Gastrocnemius medialis (tissue), 4 donors: Measurements from ENCODE around the gene MX1.

Experiments
- CTCF ChIP-seq, 5 experiments: fragments of 450-650 bp in 3 of 5; fragments of 200-600 bp in 2 of 5; sonication (generic) in 2 of 5; IDR thresholded peaks in 4 of 5; conservative IDR thresholded peaks in 1 of 5; 1 replicate in 4 of 5; 2 replicates in 1 of 5; pipeline ENCODE4 v1.5.1; 2016 to 2019; ENCODE audit warnings: antibody characterized with exemption in 5 of 5, mild to moderate bottlenecking in 3 of 5, moderate library complexity in 3 of 5
- POLR2A ChIP-seq, 2 donors: fragments of 450-650 bp; IDR thresholded peaks; one replicate each; pipeline ENCODE4 v1.6.1; 2017; ENCODE audit warnings: antibody characterized with exemption in 2 of 2, mild to moderate bottlenecking in 2 of 2, moderate library complexity in 2 of 2

DNA sequence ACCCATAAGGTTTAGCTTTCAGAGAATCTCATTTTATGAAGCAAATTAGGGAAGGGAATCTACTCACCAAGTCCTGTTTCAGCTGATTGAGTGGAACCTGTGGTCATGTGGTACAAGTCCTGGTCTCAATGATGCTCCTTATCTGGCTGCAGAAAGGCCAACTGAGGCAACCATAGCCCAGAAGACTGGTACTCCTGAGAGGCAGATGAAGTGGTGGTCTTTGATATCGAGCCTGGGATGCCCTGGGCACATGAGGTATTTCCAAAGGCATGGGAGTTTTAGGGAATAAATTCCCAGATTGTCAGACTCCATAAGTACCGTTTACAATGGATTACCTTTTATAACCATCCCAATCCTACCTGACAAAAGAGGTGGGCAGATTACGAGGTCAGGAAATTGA lies 3.3 kb downstream of the MX1 start:
- no peak for TF ChIP-seq CTCF (IDR thresholded peaks at IDR 0.05 in 4 of 5, conservative IDR thresholded peaks at IDR 0.05 in 1 of 5)
- no peak for TF ChIP-seq POLR2A (IDR thresholded peaks at IDR 0.05)
